Panc1 (cell line): ENCODE data around the gene CEP128.

Source experiments
- POLR2AphosphoS5 ChIP-seq: IDR thresholded peaks from 2 replicates; pipeline ENCODE4 v1.6.1; 2012; ENCODE audit warnings: mild to moderate bottlenecking, low read depth, low read length, moderate library complexity
- TF ChIP-seq, protein P1 (sequence below): fragments of 450-650 bp; IDR thresholded peaks from 2 replicates; pipeline ENCODE4 v1.5.1; 2017; ENCODE audit warnings: mild to moderate bottlenecking
- TF ChIP-seq, protein P2 (sequence below), 2 experiments: IDR thresholded peaks; 2 replicates each; pipeline ENCODE4 v1.6.1; 2011 to 2012; ENCODE audit warnings: low read depth in 2 of 2, control low read depth in 1 of 2, low read length in 1 of 2, mild to moderate bottlenecking in 1 of 2, moderate library complexity in 1 of 2; ENCODE audit not compliant: insufficient read depth in 1 of 2

DNA sequence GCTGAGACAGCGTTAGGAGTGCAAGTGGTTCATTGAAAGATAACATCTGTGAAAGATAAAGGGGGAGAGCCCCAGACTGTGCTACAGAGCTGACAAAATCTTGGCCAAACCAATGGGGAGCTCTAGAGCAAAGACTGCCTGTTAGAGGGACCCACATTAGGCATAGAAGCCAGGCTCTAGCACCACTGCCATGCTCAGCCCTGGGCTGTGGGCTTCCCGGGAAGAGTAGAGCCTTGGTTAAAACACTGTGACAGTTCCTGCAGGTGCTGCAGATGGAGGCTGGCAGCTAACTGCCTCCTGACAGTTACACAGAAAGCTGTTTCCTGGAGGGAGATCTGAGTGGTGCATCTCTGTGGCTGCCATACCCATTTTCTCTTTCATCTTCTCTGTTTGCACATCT is 36.9 kb upstream of the CEP128 start:
- TF ChIP-seq, protein P1, sequence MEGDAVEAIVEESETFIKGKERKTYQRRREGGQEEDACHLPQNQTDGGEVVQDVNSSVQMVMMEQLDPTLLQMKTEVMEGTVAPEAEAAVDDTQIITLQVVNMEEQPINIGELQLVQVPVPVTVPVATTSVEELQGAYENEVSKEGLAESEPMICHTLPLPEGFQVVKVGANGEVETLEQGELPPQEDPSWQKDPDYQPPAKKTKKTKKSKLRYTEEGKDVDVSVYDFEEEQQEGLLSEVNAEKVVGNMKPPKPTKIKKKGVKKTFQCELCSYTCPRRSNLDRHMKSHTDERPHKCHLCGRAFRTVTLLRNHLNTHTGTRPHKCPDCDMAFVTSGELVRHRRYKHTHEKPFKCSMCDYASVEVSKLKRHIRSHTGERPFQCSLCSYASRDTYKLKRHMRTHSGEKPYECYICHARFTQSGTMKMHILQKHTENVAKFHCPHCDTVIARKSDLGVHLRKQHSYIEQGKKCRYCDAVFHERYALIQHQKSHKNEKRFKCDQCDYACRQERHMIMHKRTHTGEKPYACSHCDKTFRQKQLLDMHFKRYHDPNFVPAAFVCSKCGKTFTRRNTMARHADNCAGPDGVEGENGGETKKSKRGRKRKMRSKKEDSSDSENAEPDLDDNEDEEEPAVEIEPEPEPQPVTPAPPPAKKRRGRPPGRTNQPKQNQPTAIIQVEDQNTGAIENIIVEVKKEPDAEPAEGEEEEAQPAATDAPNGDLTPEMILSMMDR, result no peak
- no peak for TF ChIP-seq POLR2AphosphoS5
- TF ChIP-seq, protein P2, sequence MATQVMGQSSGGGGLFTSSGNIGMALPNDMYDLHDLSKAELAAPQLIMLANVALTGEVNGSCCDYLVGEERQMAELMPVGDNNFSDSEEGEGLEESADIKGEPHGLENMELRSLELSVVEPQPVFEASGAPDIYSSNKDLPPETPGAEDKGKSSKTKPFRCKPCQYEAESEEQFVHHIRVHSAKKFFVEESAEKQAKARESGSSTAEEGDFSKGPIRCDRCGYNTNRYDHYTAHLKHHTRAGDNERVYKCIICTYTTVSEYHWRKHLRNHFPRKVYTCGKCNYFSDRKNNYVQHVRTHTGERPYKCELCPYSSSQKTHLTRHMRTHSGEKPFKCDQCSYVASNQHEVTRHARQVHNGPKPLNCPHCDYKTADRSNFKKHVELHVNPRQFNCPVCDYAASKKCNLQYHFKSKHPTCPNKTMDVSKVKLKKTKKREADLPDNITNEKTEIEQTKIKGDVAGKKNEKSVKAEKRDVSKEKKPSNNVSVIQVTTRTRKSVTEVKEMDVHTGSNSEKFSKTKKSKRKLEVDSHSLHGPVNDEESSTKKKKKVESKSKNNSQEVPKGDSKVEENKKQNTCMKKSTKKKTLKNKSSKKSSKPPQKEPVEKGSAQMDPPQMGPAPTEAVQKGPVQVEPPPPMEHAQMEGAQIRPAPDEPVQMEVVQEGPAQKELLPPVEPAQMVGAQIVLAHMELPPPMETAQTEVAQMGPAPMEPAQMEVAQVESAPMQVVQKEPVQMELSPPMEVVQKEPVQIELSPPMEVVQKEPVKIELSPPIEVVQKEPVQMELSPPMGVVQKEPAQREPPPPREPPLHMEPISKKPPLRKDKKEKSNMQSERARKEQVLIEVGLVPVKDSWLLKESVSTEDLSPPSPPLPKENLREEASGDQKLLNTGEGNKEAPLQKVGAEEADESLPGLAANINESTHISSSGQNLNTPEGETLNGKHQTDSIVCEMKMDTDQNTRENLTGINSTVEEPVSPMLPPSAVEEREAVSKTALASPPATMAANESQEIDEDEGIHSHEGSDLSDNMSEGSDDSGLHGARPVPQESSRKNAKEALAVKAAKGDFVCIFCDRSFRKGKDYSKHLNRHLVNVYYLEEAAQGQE (IDR thresholded peaks at IDR 0.05; ENCODE audit: insufficient read depth in 1 of 2, low read depth in 2 of 2, low read length in 1 of 2), result no peak
